Tibial nerve (tissue), 4 donors: ENCODE data around the gene FNDC3B.

Source experiments
- EP300 ChIP-seq, 2 donors: sonication (generic); formaldehyde crosslinking; IDR thresholded peaks; one replicate each; pipeline ENCODE4 v1.6.1; 2017; ENCODE audit warnings: antibody characterized with exemption in 2 of 2, mild to moderate bottlenecking in 1 of 2
- POLR2A ChIP-seq, 2 donors: fragments of 450-650 bp; IDR thresholded peaks; one replicate each; pipeline ENCODE4 v1.6.1; 2017; ENCODE audit warnings: antibody characterized with exemption in 2 of 2, mild to moderate bottlenecking in 2 of 2, moderate library complexity in 2 of 2
- TF ChIP-seq, protein P1 (sequence below), 5 experiments: fragments of 200-600 bp in 3 of 5; fragments of 450-650 bp in 2 of 5; sonication (generic) in 3 of 5; IDR thresholded peaks; one replicate each; pipeline ENCODE4 v1.5.1; 2016 to 2019; ENCODE audit warnings: antibody characterized with exemption in 5 of 5, mild to moderate bottlenecking in 3 of 5, moderate library complexity in 2 of 5

GRCh38 chr3:172043233-172043632 lies 3.9 kb downstream of the FNDC3B start:
- TF ChIP-seq, protein P1, sequence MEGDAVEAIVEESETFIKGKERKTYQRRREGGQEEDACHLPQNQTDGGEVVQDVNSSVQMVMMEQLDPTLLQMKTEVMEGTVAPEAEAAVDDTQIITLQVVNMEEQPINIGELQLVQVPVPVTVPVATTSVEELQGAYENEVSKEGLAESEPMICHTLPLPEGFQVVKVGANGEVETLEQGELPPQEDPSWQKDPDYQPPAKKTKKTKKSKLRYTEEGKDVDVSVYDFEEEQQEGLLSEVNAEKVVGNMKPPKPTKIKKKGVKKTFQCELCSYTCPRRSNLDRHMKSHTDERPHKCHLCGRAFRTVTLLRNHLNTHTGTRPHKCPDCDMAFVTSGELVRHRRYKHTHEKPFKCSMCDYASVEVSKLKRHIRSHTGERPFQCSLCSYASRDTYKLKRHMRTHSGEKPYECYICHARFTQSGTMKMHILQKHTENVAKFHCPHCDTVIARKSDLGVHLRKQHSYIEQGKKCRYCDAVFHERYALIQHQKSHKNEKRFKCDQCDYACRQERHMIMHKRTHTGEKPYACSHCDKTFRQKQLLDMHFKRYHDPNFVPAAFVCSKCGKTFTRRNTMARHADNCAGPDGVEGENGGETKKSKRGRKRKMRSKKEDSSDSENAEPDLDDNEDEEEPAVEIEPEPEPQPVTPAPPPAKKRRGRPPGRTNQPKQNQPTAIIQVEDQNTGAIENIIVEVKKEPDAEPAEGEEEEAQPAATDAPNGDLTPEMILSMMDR (IDR thresholded peaks at IDR 0.05) = no peak
- no peak for TF ChIP-seq EP300 (IDR thresholded peaks at IDR 0.05)
- no peak for TF ChIP-seq POLR2A (IDR thresholded peaks at IDR 0.05)
